T-helper 9 cell (primary cell): ENCODE measurements around the gene GP1BB.
"Not testable (repeated sequence)": the region's sequence is repeated elsewhere in the genome, so short reads cannot be mapped to it uniquely, and the experiment has no call there.

Experiments
- DNase-seq: peaks from one replicate; pipeline ENCODE4 v3.0.0-alpha.2; 2020

Gene GP1BB

GRCh38 chr22:19693981-19694670 lies 29.2 kb upstream of the GP1BB start:
- DNase-seq: no peak

DNA sequence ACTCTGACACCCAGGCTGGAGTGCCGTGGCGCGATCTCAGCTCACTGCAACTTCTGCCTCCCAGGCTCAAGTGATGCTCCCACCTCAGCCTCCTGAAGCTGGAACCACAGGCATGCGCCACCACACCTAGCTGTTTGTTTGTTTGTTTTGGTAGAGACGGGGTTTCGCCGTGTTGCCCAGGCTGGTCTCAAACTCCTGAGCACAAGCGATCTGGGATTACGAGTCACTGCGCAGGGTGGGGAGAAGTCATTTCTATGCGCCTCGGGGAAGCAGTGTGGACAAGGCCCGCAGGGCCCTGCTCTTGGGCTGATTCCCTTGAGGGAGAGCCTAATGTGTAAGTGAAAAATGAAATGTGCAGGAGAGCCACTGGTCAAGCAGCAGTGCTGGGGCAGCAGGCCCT lies 28.6 kb upstream of the GP1BB start:
- DNase-seq: no peak

GRCh38 chr22:19696504-19697276 lies 26.6 kb upstream of the GP1BB start:
- no peak for DNase-seq

DNA sequence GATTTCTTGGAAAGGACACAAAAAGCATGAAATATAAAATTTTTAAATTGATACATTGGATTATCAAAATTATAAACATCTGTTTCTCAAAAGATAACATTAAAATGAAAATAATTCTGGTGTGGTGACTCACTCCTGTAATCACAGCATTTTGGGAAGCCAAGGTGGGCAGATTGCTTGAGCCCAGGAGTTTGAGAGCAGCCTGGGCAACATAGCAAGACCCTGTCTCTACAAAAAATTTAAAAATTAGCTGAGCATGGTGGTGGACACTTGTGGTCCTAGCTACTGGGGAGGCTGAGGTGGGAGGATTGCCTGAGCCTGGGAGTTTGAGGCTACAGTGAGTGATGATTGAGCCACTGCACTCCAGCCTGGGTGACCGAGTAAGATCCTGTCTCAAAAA lies 25.5 kb upstream of the GP1BB start:
- not testable (repeated sequence) for DNase-seq

- no peak for DNase-seq
Observed at GRCh38 chr22:19700790-19701419, 22.4 kb upstream of the GP1BB start.

DNA sequence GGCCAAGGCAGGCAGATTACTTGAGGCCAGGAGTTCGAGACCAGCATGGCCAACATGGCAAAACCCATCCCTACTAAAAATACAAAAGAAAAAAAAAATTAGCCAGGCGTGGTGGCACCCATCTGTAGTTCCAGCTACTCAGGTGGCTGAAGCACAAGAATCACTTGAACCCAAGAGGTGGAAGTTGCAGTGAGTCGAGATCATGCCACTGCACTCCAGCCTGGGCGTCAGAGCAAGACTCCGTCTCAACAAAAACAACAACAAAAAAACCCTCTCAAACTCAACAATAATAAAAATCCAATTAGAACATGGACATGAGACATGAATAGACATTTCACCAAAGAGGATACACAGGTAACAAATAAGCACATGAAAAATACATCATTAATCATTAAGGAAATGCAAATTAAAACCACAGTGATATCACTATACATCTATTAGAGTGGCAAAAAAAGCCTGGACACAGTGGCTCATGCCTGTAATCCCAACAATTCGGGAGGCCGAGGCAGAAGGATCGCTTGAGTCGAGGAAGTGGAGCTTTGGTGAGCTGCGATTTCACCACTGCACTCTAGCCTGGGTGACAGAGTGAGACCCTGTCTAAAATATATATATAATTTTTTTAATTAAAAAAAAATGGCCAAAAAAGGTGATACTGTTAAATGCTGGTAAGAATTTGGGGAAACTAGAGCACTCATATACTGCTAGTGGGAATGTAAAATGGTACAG lies 21.8 kb upstream of the GP1BB start:
- DNase-seq: no peak

DNA sequence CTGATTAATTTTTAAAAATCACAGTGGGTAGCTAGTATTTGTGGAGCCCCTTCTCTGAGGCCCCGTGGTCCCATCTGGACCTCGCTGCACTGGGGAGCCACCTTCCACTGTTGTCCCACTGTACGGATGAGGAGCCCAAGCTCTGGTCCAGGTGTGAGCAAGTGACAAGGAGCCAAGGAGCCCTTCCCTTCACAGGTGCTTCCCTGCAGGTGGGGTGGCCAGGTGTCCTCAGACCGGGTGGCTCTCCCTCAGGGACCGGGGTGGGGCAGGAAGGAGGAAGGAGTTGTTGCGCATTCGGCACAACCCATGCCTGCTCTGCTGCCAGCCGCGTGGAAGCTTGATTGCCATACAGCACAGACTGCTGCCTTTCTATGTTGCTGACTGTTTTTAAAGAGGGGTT lies 19.5 kb upstream of the GP1BB start:
- DNase-seq: no peak

GRCh38 chr22:19704355-19705015 lies 18.9 kb upstream of the GP1BB start:
- DNase-seq: no peak

- no peak for DNase-seq
Observed at GRCh38 chr22:19705181-19705934, 18.0 kb upstream of the GP1BB start.

DNA sequence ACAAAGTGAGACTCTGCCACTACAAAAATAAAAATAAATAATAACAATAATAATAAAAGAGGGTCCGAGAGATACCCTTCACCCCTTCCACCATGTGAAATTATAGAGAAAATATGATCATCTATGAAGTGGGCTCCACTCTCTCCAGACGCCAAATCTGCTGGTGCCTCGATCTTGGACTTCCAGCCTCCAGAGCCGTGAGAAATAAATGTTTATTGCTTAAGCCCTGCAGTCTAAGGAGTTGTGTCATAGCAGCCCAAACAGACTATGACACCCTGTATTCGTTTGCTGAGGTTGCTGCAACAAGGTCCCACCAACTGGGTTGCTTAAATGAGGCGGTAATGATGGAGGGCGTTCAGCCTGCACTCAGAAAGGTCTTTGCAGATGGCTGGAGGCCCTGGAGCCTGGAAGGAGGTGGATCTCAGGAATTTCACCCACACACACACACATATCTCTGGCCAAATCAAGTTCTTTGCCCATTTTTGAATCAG lies 16.6 kb upstream of the GP1BB start:
- no peak for DNase-seq

DNA sequence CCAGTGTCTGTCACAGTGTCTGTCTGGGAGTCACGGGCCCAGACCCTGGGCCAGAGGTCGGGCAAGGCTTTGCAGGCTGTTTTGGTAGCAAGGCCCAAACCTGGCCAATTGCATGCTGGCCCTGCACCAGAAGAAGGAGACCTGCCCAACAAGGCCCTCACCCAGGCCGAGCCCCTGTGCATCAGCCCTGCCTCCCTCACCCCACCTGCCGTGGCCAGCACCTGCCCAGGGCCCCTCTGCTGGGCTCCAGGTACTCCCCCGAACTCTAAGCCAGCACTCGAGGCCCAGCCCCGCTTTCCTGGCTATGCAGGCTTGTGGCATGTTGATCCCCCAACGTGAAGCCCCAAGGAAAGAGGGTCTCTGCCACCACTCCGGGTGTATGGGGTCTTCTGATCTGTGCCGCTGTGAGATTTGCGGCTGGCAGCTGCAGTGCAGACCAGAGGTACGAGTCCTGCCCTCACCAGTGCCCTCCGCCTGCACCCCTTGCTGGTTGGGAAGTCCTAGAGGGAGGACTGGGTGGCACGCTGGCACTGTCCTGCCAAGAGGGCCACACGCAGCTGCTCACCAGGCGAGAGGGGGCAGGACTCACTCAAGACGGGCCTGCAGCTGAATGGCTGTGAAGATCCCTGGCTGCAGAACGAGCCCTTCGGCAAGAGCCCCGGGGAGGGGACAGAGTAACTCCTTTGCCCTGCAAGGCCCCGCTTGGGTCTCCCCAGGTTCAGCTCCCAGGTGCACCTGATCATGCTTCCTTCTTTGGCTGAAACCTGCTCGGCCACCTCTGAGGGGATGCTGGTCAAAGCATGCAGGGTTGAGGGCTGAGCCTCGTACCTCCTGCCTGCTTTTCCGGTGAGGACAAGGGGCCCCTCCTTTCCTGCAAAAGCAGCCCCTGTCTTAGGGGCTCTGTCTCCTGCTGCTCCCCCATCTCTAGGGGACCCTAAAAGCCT lies 15.7 kb upstream of the GP1BB start:
- DNase-seq: no peak

GRCh38 chr22:19708321-19709011 lies 14.9 kb upstream of the GP1BB start:
- no peak for DNase-seq

GRCh38 chr22:19709063-19709769 lies 14.1 kb upstream of the GP1BB start:
- DNase-seq: no peak

DNA sequence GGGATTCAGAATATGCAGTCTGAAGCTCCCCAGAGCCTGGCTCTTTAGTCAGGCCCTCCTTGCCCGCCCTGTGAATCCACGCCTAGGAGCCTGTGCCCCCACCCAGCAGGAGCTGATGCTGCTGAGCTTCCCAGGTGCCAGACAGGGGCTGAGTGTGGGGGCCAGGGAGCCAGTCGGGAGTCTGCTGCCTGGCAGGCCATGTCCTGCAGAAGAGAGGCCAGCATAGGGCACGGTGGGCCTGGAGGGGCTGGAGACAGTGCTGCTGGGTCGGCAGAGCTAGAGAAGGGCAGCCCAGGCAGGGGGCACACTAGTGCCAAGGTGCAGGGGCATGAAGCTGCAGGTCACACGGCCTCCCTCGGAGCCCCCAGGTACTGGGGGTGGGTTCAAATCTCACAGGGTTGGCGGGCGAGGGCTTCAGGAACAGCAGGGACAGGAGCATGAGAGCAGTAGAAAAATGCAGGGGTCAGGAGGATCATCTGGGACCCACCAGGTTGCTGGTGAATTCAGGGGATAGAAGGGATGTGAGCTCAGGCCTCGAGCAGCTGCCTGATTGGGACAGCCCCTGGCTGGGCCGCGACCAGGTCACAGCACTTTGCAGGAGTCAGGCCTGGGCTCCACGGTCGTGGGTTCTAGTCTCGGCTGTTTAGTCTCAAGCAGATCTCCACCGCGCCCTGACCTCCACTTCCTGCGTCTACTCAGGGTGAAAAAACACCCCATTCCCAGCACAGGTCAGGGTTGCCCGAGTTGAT lies 13.1 kb upstream of the GP1BB start:
- no peak for DNase-seq

DNA sequence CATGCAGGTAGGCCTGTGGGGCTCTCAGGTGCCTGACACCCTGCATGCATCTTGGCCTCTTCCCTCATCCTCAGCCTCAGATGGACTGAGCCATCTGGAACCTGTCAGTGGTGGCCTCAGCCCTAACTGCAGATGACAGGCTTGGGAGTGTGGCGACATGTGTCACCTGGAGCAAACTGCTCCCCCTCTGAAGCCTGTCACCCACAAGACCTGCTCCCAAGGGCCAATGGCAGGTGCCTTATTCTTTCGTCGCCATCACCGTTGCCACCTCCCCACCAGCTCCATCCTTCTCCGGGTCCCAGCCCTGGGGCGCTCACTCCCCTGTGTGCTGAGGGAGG lies 12.6 kb upstream of the GP1BB start:
- no peak for DNase-seq

- no peak for DNase-seq
Observed at GRCh38 chr22:19713245-19713644, 10.1 kb upstream of the GP1BB start.

GRCh38 chr22:19713650-19714311 lies 9.6 kb upstream of the GP1BB start:
- no peak for DNase-seq
